Osteocyte (in vitro differentiated cells): ENCODE results near the gene TRPM6. TPM values are rescaled to one million over a fixed set of nuclear protein-coding genes. Genes with fewer than 3 reads are reported as not detected.

Experiments used
- DNase-seq: peaks from one replicate; pipeline ENCODE4 v3.0.0; 2021; ENCODE audit warnings: mixed read lengths; ENCODE audit not compliant: unreplicated experiment; ENCODE audit errors: extremely low spot score
- H3K27ac Mint-ChIP-seq: one replicate; pipeline ENCODE4 v1.8.0; 2021; ENCODE audit warnings: mild to moderate bottlenecking, mixed read lengths; ENCODE audit not compliant: unreplicated experiment
- H3K27me3 Mint-ChIP-seq: one replicate; pipeline ENCODE4 v1.8.0; 2021; ENCODE audit warnings: mixed read lengths; ENCODE audit not compliant: unreplicated experiment
- H3K36me3 Mint-ChIP-seq: one replicate; pipeline ENCODE4 v1.8.0; 2021; ENCODE audit warnings: mixed read lengths; ENCODE audit not compliant: unreplicated experiment
- H3K4me1 Mint-ChIP-seq: one replicate; pipeline ENCODE4 v1.8.0; 2021; ENCODE audit warnings: mixed read lengths; ENCODE audit not compliant: unreplicated experiment
- H3K4me3 Mint-ChIP-seq: one replicate; pipeline ENCODE4 v1.8.0; 2021; ENCODE audit warnings: mild to moderate bottlenecking, moderate library complexity, mixed read lengths; ENCODE audit not compliant: unreplicated experiment
- H3K9me3 Mint-ChIP-seq: one replicate; pipeline ENCODE4 v1.8.0; 2021; ENCODE audit warnings: mixed read lengths; ENCODE audit not compliant: unreplicated experiment
- CTCF ChIP-seq: fragments of 200-600 bp; sonication (generic); IDR thresholded peaks from 2 replicates; pipeline ENCODE4 v1.5.0; 2021; ENCODE audit warnings: antibody characterized with exemption, mild to moderate bottlenecking, moderate library complexity
- long read RNA-seq: library from polyadenylated mRNA; unstranded; transcript quantifications from one replicate; pipeline ENCODE4 v2.0.0, GENCODE V29; 2021
- total RNA-seq: library from RNA; stranded (reverse); gene quantifications from 2 replicates; pipeline ENCODE4 v1.2.1, GENCODE V29; 2021

The TRPM6 gene
- total RNA-seq = not detected in 2 replicates
- long read RNA-seq = 0 reads

GRCh38 chr9:74887041-74887980 is at the start of gene TRPM6:
Gene TRPM6, minus strand, starts transcription at chr9:74887921. Its CDS starts 65 bp downstream, at chr9:74887856.
- H3K36me3 Mint-ChIP-seq = no peaks in the 10 kb centered on the region
- peak within 1 kb of the TSS; percentile 9 for H3K27ac Mint-ChIP-seq
- H3K9me3 Mint-ChIP-seq = no peaks in the 10 kb centered on the region
- TF ChIP-seq CTCF = no peak
- H3K4me1 Mint-ChIP-seq = peaks cover 1% of the 10 kb centered on the region
- DNase-seq = no peak
- peaks cover 40% of the 10 kb centered on the region for H3K27me3 Mint-ChIP-seq
- H3K4me3 Mint-ChIP-seq = peak within 1 kb of the TSS; percentile 81

GRCh38 chr9:74935008-74935407 is 47.3 kb upstream of the TRPM6 start:
- Mint-ChIP-seq H3K27ac (no peak overlapping the region), H3K27me3 (peaks cover 23% of the 10 kb centered on the region), H3K4me3 (no peak overlapping the region), H3K36me3 (no peaks in the 10 kb centered on the region), H3K4me1 (no peaks in the 10 kb centered on the region), H3K9me3 (peaks cover 15% of the 10 kb centered on the region)
- DNase-seq = no peak
- TF ChIP-seq CTCF = no peak

- H3K4me1 Mint-ChIP-seq = no peaks in the 10 kb centered on the region
Measured at GRCh38 chr9:74921737-74922136, 34.0 kb upstream of the TRPM6 start.

GRCh38 chr9:74920944-74921626 is 33.4 kb upstream of the TRPM6 start:
- Mint-ChIP-seq H3K27ac (no peak overlapping the region), H3K4me1 (no peaks in the 10 kb centered on the region), H3K27me3 (peaks cover 3% of the 10 kb centered on the region), H3K9me3 (no peaks in the 10 kb centered on the region), H3K4me3 (no peak overlapping the region), H3K36me3 (no peaks in the 10 kb centered on the region)
- TF ChIP-seq CTCF = no peak
- DNase-seq = no peak

More at GRCh38 chr9:74921737-74922136, 34.0 kb upstream of the TRPM6 start:
- no peak overlapping the region for H3K27ac Mint-ChIP-seq
- DNase-seq = no peak
- no peak overlapping the region for H3K4me3 Mint-ChIP-seq
- no peaks in the 10 kb centered on the region for H3K36me3 Mint-ChIP-seq
- no peaks in the 10 kb centered on the region for H3K9me3 Mint-ChIP-seq
- no peaks in the 10 kb centered on the region for H3K27me3 Mint-ChIP-seq
- TF ChIP-seq CTCF = no peak

- Mint-ChIP-seq H3K9me3 (peaks cover 13% of the 10 kb centered on the region), H3K27ac (no peak overlapping the region), H3K4me1 (no peaks in the 10 kb centered on the region), H3K27me3 (peaks cover 4% of the 10 kb centered on the region), H3K4me3 (no peak overlapping the region), H3K36me3 (no peaks in the 10 kb centered on the region)
- TF ChIP-seq CTCF = no peak
- DNase-seq = no peak
Measured at GRCh38 chr9:74910036-74910435, 22.3 kb upstream of the TRPM6 start.
